NB4 (cell line): ENCODE data around the gene APH1B.

Experiments used
- CTCF ChIP-seq: IDR thresholded peaks from one replicate; pipeline ENCODE4 v1.5.1; 2012; ENCODE audit warnings: low read depth, low read length
- MYC ChIP-seq: IDR thresholded peaks from 2 replicates; pipeline ENCODE4 v1.6.1; 2011; ENCODE audit warnings: low read depth, low read length
- POLR2A ChIP-seq: IDR thresholded peaks from 2 replicates; pipeline ENCODE4 v1.6.1; 2011; ENCODE audit warnings: mild to moderate bottlenecking; ENCODE audit not compliant: insufficient read length; ENCODE audit errors: extremely low read depth
- TF ChIP-seq, protein P1 (sequence below): IDR thresholded peaks from 2 replicates; pipeline ENCODE4 v1.6.1; 2011; ENCODE audit warnings: low read depth, low read length

DNA sequence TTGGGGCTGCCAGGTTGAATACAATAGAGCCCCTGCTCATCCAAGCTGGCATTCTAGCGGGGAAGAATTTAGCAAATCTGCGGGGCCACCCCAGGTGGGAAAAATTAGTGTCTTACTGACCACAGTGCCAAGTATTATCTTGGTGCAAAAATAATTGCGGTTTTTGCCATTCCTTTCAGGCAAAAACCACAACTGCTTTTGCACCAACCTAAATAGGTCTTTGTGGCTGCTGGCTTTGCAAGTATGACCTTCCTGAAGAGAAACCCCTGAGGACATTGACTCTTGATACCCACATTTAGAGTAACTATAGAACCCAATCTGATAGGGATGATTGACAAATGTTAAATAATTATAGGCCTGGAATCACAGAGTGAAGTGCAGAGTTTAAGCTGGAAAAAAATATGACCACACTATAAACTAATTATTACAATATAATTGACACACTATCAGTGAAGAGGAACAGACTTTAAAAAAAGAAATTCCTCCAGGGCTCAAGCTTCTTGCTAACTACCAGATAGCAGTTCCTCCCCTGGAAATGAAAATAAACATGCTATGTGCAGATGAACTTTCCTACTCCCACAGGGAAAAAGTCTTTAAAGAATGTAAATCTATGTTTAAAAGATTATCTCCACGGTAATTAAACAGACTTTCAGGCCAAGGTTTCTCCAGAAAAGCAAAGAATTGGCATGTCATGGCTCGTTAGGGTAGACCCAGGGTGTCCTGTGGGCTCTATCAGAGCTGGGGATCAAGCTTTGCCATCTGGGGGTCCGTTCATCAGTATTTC lies 69.9 kb downstream of the APH1B start:
- no peak for TF ChIP-seq POLR2A
- TF ChIP-seq, protein P1, sequence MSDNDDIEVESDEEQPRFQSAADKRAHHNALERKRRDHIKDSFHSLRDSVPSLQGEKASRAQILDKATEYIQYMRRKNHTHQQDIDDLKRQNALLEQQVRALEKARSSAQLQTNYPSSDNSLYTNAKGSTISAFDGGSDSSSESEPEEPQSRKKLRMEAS: no peak
- no peak for TF ChIP-seq CTCF
- TF ChIP-seq MYC: no peak
